Activated naive CD4-positive, alpha-beta T cell treated with anti-CD3 and anti-CD28 coated beads, Interleukin-2, amount 50 U/mL, for 16 hours (primary cell): ENCODE results near the gene MAP1LC3A.

Experiments used
- DNase-seq: peaks from one replicate; pipeline ENCODE4 v3.0.0-alpha.2; 2020

The MAP1LC3A gene

DNA sequence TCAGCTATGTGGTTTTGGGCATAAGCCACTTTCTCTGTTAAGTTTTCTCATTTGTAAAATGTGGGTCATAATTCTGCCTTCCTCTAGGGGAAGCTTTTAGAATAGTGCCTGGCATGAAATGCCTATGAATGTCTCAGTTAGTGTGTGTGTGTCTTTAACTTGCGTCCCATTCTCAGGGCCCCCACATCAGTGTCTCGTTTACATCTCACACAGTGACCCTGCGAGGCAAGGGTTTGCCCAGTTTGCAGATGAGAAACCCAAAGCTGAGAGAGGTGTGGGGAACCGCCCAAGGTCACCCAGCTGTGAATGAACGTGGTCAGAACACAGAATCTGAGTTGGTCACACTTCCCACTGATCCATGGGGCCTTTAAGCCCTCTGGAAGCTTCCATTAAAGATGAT, 28.2 kb upstream of the MAP1LC3A start:
- no peak for DNase-seq

DNA sequence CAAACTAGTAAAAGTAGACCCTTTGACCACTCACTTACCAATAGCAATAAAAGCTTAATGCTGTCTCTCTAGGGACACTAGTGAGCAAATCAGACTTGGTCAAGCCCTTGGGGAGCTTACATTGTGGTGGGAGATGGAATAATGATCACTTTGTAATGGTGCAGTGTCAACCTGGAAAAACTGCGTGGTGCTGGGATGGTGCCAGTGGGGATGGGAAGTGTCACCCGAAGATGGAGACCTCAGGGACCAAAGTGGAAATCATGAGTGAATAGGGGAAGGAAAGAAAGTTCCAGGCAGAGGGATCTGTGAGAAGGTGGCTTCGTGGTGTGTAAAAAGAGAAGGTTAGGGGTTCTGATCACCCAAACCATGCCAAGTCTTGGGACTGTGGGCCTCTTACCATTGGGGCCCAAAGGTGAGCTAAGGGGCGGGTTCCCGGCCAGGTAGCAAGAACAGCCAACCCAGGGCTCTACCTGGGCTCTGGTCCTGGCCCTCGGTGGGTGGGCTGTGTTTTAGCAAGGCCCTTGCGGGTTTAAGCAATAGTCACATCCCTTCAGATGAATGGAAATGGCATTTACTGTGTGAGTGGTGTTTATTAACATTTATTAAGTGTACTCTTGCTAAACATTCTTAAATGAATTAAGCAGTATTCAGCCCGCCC, 26.8 kb upstream of the MAP1LC3A start:
- DNase-seq, result no peak

DNA sequence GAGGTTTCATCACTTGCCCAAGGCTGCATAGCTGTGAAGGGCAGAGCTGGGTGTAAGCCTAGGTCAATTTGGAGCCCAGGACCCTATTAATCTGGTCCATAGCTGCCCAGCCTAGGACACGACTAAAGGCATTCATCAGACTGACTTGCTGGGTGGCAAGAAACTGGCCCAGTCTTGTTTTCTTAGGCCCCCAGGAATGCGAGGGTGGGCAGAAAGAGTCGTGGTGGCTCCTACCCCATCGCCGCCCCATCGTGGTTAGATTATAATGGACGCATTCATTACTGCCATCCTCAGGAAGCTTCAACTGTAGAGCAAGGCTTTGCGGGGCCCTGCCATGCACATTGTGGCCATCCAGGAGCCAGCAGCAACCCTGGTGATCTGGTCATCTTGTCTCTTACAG, 26.2 kb upstream of the MAP1LC3A start:
- no peak for DNase-seq

DNA sequence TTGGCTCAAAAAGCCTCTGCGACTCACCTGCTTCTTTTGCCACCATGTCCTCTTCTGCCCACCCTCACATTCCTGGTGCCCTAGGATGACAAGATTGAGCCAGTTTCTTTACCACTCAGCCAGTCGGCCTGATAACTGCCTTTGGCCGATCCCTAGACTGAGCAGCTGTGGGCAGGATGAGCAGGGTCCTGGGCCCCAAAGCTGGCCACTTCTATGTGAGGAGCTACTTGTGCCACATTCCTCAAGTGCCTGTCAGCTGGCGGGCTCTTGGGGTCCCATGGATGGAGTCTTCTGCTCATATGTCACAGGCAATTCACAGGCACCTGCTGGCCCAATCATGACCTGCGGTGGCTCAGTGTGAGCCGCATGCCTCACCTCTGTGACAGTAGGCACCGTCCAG, 25.8 kb upstream of the MAP1LC3A start:
- DNase-seq, result no peak

DNA sequence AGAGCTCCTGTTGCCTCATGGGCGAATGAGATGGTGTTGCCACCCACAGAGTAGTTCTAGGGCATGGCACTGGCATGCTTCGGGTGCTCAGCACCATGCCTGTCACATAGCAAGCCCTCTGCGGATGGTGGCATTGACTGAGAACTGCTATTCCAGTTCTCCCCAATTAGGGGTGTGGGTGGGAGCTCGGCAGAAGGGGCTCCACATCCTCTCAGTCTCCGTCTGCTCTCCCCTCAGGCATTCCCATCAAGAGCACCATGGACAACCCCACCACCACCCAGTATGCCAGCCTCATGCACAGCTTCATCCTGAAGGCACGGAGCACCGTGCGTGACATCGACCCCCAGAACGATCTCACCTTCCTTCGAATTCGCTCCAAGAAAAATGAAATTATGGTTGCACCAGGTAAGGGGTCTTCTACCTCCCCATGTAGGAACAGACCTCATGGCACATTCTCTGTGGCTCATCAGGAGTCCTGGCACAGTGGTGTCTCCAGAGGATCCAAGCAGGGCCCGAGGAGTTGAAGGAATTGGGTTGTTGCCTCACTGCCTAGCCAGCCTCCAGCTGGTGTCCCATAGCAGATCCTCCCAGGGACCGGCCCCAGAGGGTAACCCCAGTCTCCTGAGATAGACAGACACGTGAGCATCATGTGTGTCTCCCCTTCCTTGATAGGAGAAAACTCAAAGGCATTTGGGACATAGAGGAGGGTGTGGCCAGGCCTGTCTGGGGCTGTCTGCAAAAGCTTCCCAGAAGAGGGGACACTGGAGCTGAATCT, 23.9 kb upstream of the MAP1LC3A start:
- DNase-seq, result no peak

DNA sequence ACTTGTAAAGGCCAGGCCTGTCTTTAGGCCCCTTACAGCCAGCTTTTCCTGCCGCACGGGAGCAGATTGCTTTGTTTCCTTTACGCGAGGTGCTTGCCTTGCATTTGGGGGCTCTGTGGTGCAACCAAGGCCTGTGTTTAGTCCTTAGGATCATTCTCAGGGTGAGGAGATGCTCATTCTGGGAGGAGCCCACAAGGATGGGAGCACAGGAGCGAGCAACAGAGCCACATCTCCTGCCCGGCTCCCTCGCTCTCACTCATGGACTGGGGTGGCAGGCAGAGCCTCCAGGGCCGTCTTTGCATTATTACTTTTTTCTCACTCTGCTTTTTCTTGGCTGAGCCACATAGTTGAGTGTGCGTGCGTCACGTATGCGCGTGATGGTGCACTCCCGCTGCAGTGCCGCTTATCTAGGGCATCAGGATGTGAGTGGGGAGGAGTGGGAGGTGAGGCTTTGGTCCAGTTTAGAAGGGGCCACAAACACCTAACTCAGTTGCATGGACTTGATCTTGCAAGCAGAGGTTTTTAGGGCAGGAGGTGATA, 23.1 kb upstream of the MAP1LC3A start:
- no peak for DNase-seq

DNA sequence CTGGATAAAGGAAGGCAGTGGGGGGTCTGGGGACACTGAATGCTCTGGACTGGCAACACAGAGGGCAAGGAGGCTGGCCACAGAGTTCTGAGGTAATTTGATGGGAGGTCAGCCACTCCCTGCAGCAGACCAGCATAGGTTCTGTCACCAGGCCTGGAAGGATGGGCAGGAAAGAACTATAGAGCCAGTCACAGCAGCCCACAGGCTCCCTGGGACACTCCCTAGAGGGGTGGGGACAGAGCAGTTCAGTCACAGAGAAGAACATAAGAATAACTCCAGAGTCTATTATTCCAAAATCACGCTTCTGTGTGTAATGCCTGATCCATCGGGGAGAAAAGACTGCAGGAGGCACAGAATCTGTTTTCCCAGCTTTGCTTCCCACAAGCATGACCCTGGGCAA, 22.7 kb upstream of the MAP1LC3A start:
- DNase-seq, result no peak

DNA sequence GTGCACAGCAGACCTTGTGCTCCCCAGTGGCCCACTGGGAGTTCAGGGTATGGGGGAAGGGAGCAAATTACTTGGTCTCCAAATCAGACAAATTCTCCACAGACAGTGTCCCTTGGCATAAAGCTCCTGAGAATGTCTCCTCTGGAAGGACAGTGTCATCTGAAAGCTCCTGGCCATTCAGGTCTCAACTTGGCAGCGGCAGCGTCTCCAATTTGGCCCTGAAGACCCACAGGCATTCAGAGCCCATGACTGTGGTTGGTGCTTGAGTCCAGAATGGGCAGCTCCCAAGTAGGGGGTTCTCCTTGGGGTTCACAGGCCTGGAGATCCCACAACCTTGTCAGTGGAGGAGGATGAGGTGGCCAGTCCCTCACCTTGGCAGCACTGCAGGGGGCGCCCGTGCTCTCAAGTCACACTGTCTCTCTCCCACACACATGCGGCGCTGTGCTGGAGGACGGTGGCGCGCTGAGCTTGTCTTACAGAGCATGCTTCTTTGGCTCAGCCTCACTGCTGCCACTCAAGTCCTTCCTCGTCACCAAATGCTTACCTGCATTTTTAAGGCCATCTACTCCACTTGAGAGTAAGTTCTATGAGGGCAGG, 21.6 kb upstream of the MAP1LC3A start:
- peak; percentile 48 for DNase-seq

DNA sequence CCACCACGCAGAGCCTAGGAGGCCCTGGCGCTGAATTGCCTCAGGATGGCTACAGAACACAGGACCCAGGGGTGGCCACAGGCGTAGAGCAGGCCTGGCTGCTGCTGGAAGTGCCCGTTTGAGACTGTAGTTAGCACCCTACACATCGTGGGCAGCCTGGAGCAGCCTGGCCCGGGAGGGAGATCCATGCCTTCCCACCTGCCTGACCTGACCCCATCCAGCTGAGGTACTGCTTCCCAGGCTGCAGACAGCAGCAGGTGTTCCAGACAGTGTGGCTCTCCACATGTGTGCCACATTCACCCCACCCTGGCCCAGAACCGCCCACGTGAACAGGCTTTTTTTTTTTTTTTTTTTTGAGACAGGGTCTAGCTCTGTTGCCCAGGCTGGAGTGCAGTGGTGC, 20.9 kb upstream of the MAP1LC3A start:
- no peak for DNase-seq

DNA sequence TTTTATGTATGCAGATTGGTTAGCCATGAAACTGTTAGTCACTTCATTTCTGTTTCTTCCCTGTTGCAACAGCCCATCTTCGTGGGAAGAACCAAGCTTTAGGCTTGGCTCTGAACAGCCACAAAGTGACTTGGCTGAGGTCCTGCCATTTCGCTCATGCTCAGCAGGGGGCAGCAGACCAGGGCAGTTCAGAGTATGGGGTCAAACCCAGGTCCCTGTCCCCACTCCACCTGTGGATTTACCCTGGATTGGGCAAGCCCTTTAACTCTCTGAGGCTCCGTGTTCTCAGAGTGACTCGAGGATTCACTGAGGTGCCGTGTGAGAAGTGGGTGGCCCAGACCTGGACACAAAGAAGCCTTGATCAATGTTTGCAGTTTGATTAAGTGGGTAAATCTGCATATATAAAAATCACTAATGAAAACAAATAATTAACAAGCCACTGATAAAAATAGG, 19.8 kb upstream of the MAP1LC3A start:
- peak; percentile 56 for DNase-seq

DNA sequence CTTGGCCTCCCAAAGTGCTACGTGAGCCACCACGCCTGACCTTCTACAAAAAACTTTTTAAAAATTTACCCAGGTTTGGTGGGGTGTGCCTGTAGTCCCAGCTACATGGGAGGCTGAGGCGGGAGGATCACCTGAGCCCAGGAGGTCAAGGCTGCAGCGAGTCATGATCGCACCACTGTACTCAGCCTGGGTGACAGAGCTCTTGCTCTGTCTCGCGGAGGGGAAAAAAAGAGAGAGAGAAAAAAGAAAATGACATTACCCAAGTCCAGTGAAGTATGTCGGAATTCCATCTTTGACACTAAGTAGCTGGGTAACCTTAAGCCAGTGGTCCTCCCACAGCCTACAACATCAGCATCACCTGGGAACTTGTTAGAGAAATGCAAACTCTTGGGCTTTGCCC, 18.8 kb upstream of the MAP1LC3A start:
- no peak for DNase-seq

DNA sequence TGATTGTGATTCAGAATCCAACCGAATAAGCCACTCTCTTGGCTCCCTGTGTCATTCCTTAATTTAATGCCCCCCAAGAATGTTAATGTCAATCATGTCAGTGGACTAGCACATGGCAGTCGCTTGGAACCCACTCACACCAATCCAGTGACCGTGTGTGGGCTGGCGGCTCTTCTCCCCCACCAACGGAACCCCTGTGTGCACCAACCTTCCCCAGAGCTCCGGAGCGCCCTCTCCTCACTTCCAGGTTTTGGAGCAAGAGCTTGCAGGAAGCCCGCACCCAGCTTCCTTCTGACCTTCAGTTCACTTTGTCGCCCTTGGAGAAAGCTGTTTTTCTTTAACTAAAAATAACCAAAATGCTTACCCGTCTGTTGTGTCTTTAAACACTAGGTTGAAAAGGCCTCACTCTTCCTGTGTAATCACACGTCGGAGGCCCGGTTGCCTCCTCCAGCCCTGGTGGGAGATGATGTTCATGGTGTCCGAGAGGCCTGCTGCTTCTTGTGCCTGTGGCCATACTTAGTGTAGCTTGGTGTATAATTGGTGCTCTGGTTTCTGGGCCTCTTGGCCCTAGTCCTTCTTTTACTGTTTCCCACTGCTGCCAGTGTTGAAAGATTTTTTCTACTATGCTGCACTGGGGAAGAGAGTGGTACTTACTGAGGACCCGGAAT, 17.8 kb upstream of the MAP1LC3A start:
- no peak for DNase-seq

DNA sequence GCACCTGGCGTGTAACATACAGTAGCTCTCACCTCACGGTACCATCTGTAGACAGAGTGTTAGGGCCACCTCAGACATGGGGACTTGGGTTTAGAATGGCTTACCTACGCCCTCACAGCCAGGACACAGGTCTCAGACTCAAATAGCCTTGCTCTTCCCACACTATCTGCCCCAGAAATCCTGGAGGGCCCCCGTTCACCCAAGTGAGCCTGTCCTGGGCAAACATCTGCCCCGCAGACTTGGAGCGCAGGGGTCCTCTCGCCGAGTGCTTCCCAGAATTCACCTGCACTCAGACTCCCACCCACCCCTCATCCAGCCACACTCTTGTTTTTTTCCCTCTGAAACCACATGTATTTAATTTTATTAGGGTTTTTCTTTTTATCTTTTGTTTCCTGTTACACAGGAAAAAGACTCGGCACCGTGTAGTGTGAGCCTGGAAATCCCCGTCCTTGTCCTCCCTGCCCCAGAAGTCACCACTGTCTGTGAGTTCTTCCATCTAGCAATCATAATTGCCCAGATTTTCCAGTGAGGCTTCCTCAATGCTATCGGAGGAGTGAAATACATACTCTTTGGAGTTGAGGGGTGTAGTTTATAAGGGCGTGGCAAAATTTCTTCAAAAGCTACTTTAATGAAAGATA, 17.1 kb upstream of the MAP1LC3A start:
- no peak for DNase-seq

DNA sequence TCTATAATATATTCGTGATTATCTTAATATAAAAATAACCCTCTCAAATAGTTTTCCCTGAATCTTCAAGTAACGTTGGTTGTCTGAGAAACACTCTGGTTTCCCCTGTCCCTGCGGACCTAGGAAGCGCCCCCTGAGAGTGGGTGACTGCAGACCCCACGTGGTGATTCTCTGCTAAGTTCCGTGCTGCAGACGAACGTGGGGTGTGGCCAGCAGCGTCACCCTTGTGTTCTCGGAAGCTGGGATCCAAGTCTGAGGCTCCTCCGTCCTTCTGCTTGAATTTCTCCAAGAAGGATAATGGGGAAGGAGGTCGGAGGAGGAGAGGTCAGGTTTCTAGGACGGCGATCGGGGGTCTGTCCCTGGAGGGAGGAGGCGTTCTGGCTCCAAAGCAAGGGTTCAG, 16.6 kb upstream of the MAP1LC3A start:
- DNase-seq, result no peak

DNA sequence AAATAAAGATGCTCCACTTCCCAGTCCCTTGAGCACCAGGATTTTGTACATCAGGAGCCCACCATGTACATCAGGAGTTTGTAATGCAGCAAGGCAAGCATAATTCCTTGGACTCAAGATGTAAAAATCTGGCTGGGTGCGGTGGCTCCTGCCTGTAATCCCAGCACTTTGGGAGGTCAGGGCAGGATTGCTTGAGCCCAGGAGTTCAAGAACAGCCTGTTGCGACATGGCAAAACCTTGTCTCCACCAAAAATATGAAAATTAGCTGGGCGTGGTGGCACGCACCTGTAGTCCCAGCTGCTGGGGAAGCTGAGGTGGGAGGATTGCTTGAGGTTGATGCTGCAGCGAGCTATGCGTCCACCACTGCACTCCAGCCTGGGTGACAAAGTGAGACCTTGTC, 16.1 kb upstream of the MAP1LC3A start:
- DNase-seq, result no peak

DNA sequence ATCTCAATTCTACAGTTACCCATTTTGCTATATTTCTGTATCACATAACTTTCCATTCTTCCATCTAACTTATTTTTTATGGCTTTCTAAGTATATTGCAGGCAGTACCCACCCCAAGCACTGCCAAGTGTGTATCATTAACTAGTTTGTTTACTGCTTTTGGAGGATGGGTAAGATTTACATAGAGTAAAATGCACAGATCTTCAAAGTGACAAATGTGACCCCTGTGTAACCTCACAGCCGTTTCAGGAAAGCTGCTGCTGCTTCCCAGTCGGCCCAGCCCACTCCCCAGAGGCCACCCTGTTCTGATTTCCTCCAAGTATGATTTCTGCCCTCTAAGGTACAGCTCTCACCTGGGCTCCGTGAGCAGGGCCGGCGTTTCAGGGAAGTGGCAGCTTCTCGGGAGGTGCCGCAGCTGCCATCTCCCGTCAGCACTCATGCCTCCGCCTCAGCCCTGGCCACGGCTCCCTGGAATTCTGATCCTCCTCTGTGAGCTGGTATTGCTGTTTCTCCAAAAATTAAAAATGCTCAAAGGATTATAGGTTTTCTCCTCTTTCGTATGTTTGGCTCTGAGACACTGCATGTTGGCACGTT, 15.0 kb upstream of the MAP1LC3A start:
- DNase-seq, result no peak

DNA sequence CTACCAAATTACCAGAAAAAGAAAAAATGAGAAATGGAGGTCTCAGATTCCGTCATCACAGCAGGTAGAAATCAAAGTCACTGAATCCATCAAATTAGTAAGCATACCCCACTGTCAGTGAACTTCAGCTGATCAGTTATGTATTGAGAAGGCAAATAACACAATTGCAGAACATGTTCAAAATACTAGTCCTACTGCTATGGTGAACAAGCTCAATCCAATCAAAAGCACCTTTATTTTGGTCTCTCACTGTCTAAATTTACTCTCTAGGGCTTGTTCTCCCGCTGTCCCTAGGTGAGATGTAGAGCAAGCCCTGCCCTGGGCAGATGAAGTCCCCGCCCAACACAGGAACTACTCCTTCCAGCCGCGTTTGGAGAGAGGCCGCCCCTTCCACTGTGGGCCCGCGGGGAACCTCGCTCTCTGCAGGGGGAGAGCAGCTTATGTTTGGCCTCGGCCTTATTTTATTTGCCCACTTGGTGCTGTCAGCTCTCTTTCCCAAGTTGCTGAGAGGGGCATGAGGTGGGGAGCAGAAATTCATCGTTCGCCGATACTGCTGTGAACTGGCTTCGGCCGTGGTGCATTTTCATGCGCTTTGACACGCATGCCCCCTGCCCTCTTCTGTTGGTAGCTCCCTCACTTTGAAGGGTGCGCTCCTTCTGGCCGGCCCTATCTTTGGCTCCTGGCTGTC, 14.3 kb upstream of the MAP1LC3A start:
- peak; percentile 24 for DNase-seq

DNA sequence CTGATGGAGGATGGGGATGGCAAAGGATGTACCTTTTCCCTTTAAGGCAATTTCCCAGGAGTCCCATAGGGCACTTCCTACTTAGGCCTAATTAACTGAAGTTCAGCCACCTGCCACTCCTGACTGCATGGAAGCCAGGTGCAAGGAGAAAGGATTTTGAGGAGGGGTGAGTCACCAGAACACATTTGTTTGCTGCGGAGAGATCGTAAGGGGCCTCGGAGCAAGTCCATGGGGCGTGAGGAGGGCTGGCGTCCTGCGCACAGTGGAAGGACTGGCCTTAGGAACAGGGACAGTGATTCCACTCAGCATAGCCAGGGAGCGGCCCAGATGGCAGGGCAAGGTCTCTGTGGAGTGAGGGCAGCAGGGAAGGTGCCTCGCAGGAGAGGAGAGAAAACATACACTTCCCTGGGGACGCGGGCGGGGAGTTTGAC, 11.8 kb upstream of the MAP1LC3A start:
- no peak for DNase-seq

DNA sequence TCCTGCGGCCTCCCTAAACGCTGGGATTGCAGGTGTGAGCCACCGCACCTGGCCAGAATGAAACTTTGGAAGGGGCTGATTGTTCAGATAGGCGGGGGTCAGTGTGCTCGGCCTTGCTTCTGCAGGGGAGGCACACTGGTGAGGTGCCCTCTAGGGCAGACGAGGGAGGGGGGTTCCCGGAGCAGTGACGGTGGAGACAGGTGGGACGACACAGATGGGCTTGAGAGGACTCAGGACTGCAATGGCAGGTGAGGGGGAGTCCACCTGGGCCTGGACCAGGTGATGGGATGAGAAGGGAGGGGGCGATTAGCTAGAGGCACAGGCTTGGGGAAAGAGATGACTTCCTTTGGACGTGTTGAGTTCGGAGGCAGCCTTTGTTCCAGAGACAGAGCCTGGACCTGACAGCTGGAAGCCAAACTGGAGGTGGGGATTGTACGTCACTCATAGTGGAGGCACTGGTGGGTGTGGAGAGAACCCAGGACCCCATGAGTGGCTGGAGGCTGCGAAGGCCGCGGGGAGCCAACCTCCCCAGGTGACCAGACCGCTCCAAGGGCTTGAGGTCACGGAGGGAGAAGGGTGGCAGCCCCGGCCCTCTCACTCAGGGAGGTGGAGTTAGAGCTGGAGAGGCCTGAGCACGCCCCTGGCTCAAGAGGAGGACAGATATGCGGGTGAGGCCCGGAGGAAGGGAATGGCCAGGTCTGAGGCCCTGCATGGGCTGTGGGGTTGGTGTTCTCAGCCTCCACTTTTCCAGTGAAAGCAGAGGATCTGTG, 10.5 kb upstream of the MAP1LC3A start:
- DNase-seq, result no peak

DNA sequence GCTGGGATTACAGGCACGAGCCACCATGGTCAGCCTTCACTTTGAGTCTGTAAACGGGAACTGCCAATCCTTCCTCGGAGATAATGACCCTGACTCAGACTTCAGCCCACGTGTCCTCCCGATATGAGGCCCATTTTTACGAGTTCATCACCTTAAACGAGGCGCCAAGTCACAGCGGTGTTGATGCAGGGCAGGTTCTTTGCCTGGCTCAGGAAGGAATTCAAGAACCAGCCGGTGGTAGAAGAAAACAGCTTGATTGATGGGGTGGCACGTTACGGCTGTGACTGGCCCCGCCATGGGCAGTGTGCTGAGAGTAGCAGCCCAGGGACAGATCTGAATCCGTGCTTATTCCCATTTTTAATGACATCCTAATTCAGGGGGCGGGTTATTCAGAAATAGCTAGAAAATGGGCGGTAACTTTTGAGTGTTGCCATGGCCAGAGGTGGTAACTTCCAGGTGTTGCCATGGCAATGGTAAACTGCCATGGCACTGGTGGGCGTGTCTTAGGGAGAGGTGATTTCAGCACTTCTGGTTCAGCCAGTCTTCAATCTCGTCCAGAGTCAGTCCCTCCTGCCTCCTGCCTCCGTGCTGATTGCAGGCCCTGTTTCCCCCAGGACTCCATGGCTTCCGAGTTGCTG, 9.1 kb upstream of the MAP1LC3A start:
- DNase-seq, result no peak

DNA sequence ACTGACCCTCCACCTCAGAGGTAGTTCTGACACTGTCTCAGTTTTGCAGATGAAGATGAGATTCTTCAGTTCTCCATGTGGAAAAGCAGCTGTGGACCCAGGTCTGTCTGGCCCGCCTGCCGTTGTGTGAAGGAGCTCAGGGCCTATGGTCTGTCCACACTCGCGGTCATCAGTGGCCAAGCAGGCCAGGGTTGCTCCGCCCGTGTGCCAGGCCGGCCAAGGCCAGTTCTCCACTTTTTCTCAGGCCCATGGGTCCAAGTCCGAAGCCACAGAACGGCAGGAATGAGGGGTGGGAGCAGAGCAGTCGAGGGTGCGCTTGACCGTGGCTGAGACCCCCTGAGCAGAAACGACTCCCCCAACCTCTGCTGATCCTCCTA, 8.6 kb upstream of the MAP1LC3A start:
- no peak for DNase-seq
